ENCODE measurements around the gene ADARB2. TPM values are rescaled to one million over a fixed set of nuclear protein-coding genes. Genes with fewer than 3 reads are reported as not detected.
A peak's percentile ranks its signal among the peaks of the same experiment; 100 is the strongest.
"Not testable (repeated sequence)": the region's sequence is repeated elsewhere in the genome, so short reads cannot be mapped to it uniquely, and the experiment has no call there.

ADARB2 gene
- total RNA-seq, 4 donors from 2014 or later: 0.32 to 1.6 (median 0.80) TPM

GRCh38 chr10:1400101-1401070 is 336.9 kb downstream of the ADARB2 start:
- no peak for DNase-seq (ENCODE audit: low spot score in 2 of 2)
- Histone ChIP-seq H3K27me3 (peaks cover 8% of the 10 kb centered on the region), H3K9me3 (no peaks in the 10 kb centered on the region), H3K27ac (no peak overlapping the region), H3K36me3 (no peaks in the 10 kb centered on the region), H3K4me1 (peaks cover 4% of the 10 kb centered on the region), H3K4me3 (no peak overlapping the region)
- TF ChIP-seq POLR2AphosphoS5 (IDR thresholded peaks at IDR 0.05) (no peak), EP300 (IDR thresholded peaks at IDR 0.05) (no peak), CTCF (IDR thresholded peaks at IDR 0.05) (no peak), POLR2A (IDR thresholded peaks at IDR 0.05) (no peak)
- 56% methylated on average over 21 of the region's 30 CpGs for WGBS

GRCh38 chr10:1399431-1400100 is 337.8 kb downstream of the ADARB2 start:
- no peak overlapping the region for H3K27ac ChIP-seq
- DNase-seq (ENCODE audit: low spot score in 2 of 2): no peak
- H3K27me3 ChIP-seq: peaks cover 6% of the 10 kb centered on the region
- H3K4me1 ChIP-seq: peaks cover 4% of the 10 kb centered on the region
- H3K36me3 ChIP-seq: no peaks in the 10 kb centered on the region
- 83% methylated on average over 11 of the region's 11 CpGs for WGBS
- H3K9me3 ChIP-seq: no peaks in the 10 kb centered on the region
- no peak overlapping the region for H3K4me3 ChIP-seq
- TF ChIP-seq EP300 (IDR thresholded peaks at IDR 0.05): no peak
- TF ChIP-seq POLR2A (IDR thresholded peaks at IDR 0.05): no peak
- TF ChIP-seq POLR2AphosphoS5 (IDR thresholded peaks at IDR 0.05): no peak
- TF ChIP-seq CTCF (IDR thresholded peaks at IDR 0.05): no peak

GRCh38 chr10:1398626-1399410 is 338.5 kb downstream of the ADARB2 start:
- Histone ChIP-seq H3K27me3 (peaks cover 6% of the 10 kb centered on the region), H3K36me3 (no peaks in the 10 kb centered on the region), H3K4me1 (peaks cover 4% of the 10 kb centered on the region), H3K4me3 (no peak overlapping the region), H3K27ac (no peak overlapping the region), H3K9me3 (no peaks in the 10 kb centered on the region)
- peak; percentile 21 to 34 for DNase-seq (ENCODE audit: low spot score in 2 of 2)
- TF ChIP-seq POLR2A (IDR thresholded peaks at IDR 0.05): no peak
- no peak for TF ChIP-seq POLR2AphosphoS5 (IDR thresholded peaks at IDR 0.05)
- TF ChIP-seq CTCF (IDR thresholded peaks at IDR 0.05): no peak
- 87% methylated on average over 19 of the region's 19 CpGs for WGBS

GRCh38 chr10:1398116-1398515 is 339.2 kb downstream of the ADARB2 start:
- H3K27ac ChIP-seq, H3K36me3 ChIP-seq, H3K27me3 ChIP-seq, H3K9me3 ChIP-seq, H3K4me3 ChIP-seq, H3K4me1 ChIP-seq: not testable (repeated sequence)
- WGBS: 71% methylated on average over 13 of the region's 15 CpGs
- DNase-seq (ENCODE audit: low spot score in 2 of 2): peak; percentile 33 to 48

- WGBS: 88% methylated on average over 20 of the region's 20 CpGs
- no peak overlapping the region for H3K27ac ChIP-seq
- no peaks in the 10 kb centered on the region for H3K9me3 ChIP-seq
- H3K4me3 ChIP-seq: no peak overlapping the region
- DNase-seq (ENCODE audit: low spot score in 2 of 2): peak in 1 of 2 donors; percentile 49
- H3K36me3 ChIP-seq: no peaks in the 10 kb centered on the region
- peaks cover 4% of the 10 kb centered on the region for H3K4me1 ChIP-seq
- peaks cover 6% of the 10 kb centered on the region for H3K27me3 ChIP-seq
- TF ChIP-seq CTCF (IDR thresholded peaks at IDR 0.05) (no peak), POLR2A (IDR thresholded peaks at IDR 0.05) (no peak), EP300 (IDR thresholded peaks at IDR 0.05) (no peak), POLR2AphosphoS5 (IDR thresholded peaks at IDR 0.05) (no peak)
Observed at GRCh38 chr10:1396297-1396635, 341.1 kb downstream of the ADARB2 start.

All from suprapubic skin (tissue), 4 donors.